ENCODE measurements around the gene EXOC6B. TPM values are rescaled to one million over a fixed set of nuclear protein-coding genes. Genes with fewer than 3 reads are reported as not detected.

Gene EXOC6B
- total RNA-seq, 4 donors from 2014 or later: 14.6 to 49.6 (median 19.3) TPM

DNA sequence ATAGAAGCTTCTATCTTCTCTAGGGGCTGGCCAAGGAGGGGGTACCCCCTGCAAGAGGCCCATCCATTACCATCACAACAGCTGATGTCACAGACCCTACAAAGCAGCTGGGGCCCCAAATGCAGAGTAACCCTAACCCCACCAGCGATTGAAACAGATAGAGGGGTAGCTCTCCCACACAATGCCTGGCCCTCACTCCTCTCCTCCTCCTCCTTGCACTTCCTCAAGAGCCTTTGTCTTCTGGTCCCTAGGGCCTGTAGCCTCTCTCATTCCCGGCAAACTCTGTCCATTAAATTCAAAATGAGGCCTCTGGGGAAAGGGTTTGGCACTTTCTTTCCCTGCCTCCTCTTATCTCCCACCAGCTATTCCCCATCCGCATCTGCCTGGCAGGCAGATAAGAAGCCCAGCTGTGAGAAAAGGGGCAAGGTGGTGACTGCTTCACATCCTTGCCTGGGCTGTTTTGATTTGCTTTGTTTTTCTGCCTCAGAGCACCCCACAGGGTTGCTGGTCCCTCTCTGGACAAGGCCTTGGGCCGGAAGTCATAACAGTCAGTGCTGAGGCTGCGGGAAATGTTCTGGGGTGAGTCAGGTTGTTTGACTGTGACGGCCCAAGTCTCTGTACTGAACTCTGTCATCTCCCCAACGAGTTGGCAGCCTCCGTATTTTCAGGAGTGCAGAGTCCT, 652.1 kb downstream of the EXOC6B start:
- no peaks in the 10 kb centered on the region for H3K4me1 ChIP-seq
- no peak for TF ChIP-seq POLR2A (IDR thresholded peaks at IDR 0.05)
- TF ChIP-seq, protein P1, sequence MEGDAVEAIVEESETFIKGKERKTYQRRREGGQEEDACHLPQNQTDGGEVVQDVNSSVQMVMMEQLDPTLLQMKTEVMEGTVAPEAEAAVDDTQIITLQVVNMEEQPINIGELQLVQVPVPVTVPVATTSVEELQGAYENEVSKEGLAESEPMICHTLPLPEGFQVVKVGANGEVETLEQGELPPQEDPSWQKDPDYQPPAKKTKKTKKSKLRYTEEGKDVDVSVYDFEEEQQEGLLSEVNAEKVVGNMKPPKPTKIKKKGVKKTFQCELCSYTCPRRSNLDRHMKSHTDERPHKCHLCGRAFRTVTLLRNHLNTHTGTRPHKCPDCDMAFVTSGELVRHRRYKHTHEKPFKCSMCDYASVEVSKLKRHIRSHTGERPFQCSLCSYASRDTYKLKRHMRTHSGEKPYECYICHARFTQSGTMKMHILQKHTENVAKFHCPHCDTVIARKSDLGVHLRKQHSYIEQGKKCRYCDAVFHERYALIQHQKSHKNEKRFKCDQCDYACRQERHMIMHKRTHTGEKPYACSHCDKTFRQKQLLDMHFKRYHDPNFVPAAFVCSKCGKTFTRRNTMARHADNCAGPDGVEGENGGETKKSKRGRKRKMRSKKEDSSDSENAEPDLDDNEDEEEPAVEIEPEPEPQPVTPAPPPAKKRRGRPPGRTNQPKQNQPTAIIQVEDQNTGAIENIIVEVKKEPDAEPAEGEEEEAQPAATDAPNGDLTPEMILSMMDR (IDR thresholded peaks at IDR 0.05 in 4 of 5, conservative IDR thresholded peaks at IDR 0.05 in 1 of 5): no peak
- ATAC-seq (no peak), DNase-seq (no peak)
- in situ Hi-C loops (cut with MboI; ENCODE audit: low sequenced_read_pairs in 4 of 4): loop anchor here (25.0 kb wide), 3 partner anchors 361 to 564 kb away; no protein-coding TSS in a partner anchor
- H3K27ac ChIP-seq: no peak overlapping the region
- no peaks in the 10 kb centered on the region for H3K27me3 ChIP-seq
- H3K36me3 ChIP-seq: peaks cover 0 to 19% of the 10 kb centered on the region in 2 donors
- intact Hi-C loops (cut with DNase I; ENCODE audit: low total_unique reads): no loop called here
- H3K4me3 ChIP-seq: no peak overlapping the region
- no peaks in the 10 kb centered on the region for H3K9me3 ChIP-seq

DNA sequence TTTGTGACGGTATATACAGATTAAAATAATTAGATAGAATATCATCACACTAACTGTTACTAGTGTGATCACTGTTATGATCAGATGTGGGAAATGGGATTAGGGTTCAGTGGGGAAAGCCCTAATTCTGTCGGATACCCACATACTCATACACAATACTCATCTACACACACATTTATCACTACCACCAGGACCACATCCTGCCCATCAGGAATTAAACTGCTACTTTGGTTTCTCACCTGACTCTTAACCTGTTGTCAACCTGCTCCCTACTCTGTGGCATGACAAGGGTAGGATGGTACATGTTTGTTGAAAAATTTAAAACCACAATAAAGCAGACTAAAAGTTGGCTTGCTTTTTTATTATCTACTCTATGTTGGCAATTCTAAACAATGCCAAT, 653.4 kb downstream of the EXOC6B start:
- DNase-seq: no peak
- in situ Hi-C loops (cut with MboI; ENCODE audit: low sequenced_read_pairs in 4 of 4) (loop anchor here (25.0 kb wide), 3 partner anchors 360 to 565 kb away; no protein-coding TSS in a partner anchor), intact Hi-C loops (cut with DNase I; ENCODE audit: low total_unique reads) (no loop called here)
- no peak for TF ChIP-seq POLR2A (IDR thresholded peaks at IDR 0.05)
- TF ChIP-seq, protein P1 (IDR thresholded peaks at IDR 0.05 in 4 of 5, conservative IDR thresholded peaks at IDR 0.05 in 1 of 5): no peak
- Histone ChIP-seq H3K27ac (no peak overlapping the region), H3K36me3 (peaks cover 0 to 6% of the 10 kb centered on the region in 2 donors), H3K9me3 (no peaks in the 10 kb centered on the region), H3K4me3 (no peak overlapping the region), H3K27me3 (no peaks in the 10 kb centered on the region), H3K4me1 (no peaks in the 10 kb centered on the region)
- ATAC-seq: no peak

DNA sequence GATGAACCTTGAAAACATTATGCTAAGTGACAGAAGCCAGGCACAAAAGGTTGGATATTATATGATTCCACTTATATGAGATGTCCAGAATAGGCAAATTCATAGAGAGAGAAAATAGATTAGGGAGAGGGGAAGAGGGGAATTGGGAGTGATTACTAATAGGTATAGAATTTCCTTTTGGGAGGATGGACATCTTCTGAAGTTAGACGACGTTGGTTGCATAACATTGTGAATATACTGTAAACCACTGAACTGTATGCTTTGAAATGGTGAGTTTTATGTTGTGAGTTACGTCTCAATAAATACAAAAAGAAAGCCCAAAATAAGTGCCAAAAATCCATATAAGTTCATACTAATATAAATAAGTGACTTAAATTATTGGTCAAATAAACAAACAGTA, 659.6 kb downstream of the EXOC6B start:
- DNase-seq: no peak
- intact Hi-C loops (cut with DNase I; ENCODE audit: low total_unique reads): no loop called here

DNA sequence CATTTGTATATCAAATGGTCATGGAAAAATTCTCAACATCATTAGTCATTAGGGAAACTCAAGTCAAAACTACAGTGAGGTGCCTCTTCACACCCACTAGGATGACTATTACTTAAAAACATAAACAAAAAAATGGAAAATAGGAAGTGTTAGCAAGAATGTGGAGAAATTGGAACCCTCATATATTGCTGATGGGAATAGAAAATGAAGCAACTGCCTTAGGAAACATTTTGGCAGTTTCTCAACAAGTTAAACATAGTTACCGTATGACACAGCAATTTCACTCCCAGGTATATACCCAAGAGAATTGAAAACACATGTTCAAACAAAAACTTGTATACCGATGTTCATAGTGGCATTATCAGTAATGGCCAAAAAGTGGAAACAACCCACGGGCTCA, 660.0 kb downstream of the EXOC6B start:
- intact Hi-C loops (cut with DNase I; ENCODE audit: low total_unique reads): no loop called here

More for the DNA sequence above, 659.6 kb downstream of the EXOC6B start:
- in situ Hi-C loops (cut with MboI; ENCODE audit: low sequenced_read_pairs in 4 of 4): loop anchor here (25.0 kb wide), 3 partner anchors 354 to 571 kb away; no protein-coding TSS in a partner anchor
- no peaks in the 10 kb centered on the region for H3K36me3 ChIP-seq
- H3K27ac ChIP-seq: no peak overlapping the region
- no peak overlapping the region for H3K4me3 ChIP-seq
- H3K4me1 ChIP-seq: no peaks in the 10 kb centered on the region
- H3K27me3 ChIP-seq: peaks cover 0 to 9% (median 0%) of the 10 kb centered on the region in 3 donors
- no peaks in the 10 kb centered on the region for H3K9me3 ChIP-seq
- TF ChIP-seq, protein P1 (IDR thresholded peaks at IDR 0.05 in 4 of 5, conservative IDR thresholded peaks at IDR 0.05 in 1 of 5): no peak
- TF ChIP-seq POLR2A (IDR thresholded peaks at IDR 0.05): no peak
- ATAC-seq: no peak

More for the DNA sequence above, 660.0 kb downstream of the EXOC6B start:
- no peak for ATAC-seq
- no peaks in the 10 kb centered on the region for H3K36me3 ChIP-seq
- no peak for DNase-seq
- H3K4me3 ChIP-seq: no peak overlapping the region
- no peaks in the 10 kb centered on the region for H3K4me1 ChIP-seq
- in situ Hi-C loops (cut with MboI; ENCODE audit: low sequenced_read_pairs in 4 of 4): loop anchor here (25.0 kb wide), 3 partner anchors 353 to 572 kb away; no protein-coding TSS in a partner anchor
- TF ChIP-seq, protein P1 (IDR thresholded peaks at IDR 0.05 in 4 of 5, conservative IDR thresholded peaks at IDR 0.05 in 1 of 5): no peak
- no peak for TF ChIP-seq POLR2A (IDR thresholded peaks at IDR 0.05)
- H3K27me3 ChIP-seq: peaks cover 0 to 9% (median 0%) of the 10 kb centered on the region in 3 donors
- no peaks in the 10 kb centered on the region for H3K9me3 ChIP-seq
- no peak overlapping the region for H3K27ac ChIP-seq

Measured in gastrocnemius medialis (tissue), 4 donors.